Endodermal cell (in vitro differentiated cells): ENCODE data around the gene ARHGAP32. TPM values are rescaled to one million over a fixed set of nuclear protein-coding genes. Genes with fewer than 3 reads are reported as not detected.

Experiments
- DNase-seq: peaks from one replicate; pipeline ENCODE4 v3.0.0-alpha.2; 2017
- H3K27ac ChIP-seq: 2 replicates; pipeline ENCODE4 v1.5.1; 2013; ENCODE audit warnings: mild to moderate bottlenecking, low read depth, low read length, moderate library complexity
- H3K27me3 ChIP-seq: 2 replicates; pipeline ENCODE4 v1.6.1; 2013; ENCODE audit warnings: mild to moderate bottlenecking, low read length, moderate library complexity; ENCODE audit not compliant: insufficient read depth, control insufficient read depth, poor library complexity, severe bottlenecking
- H3K36me3 ChIP-seq: 2 replicates; pipeline ENCODE4 v1.7.0; 2013; ENCODE audit warnings: mild to moderate bottlenecking, low read length, moderate library complexity; ENCODE audit not compliant: control insufficient read depth, insufficient read depth
- H3K4me1 ChIP-seq: one replicate; pipeline ENCODE4 v1.7.0; 2013; ENCODE audit warnings: low read length; ENCODE audit not compliant: control insufficient read depth, insufficient read depth
- H3K4me3 ChIP-seq: 2 replicates; pipeline ENCODE4 v1.5.1; 2013; ENCODE audit warnings: mild to moderate bottlenecking, low read length, moderate library complexity
- H3K9ac ChIP-seq: 2 replicates; pipeline ENCODE4 v1.6.1; 2013; ENCODE audit warnings: mild to moderate bottlenecking, low read length, moderate library complexity; ENCODE audit not compliant: poor library complexity, severe bottlenecking; ENCODE audit errors: extremely low read depth
- H3K9me3 ChIP-seq: 2 replicates; pipeline ENCODE4 v1.6.1; 2013; ENCODE audit warnings: mild to moderate bottlenecking, low read length, moderate library complexity; ENCODE audit not compliant: control insufficient read depth
- H3K27ac Mint-ChIP-seq: 2 replicates; pipeline ENCODE4 v1.8.0; 2020; ENCODE audit warnings: mixed read lengths
- H3K27me3 Mint-ChIP-seq: 2 replicates; pipeline ENCODE4 v1.8.0; 2021; ENCODE audit warnings: mild to moderate bottlenecking, mixed read lengths; ENCODE audit not compliant: insufficient read depth
- H3K36me3 Mint-ChIP-seq: 2 replicates; pipeline ENCODE4 v1.8.0; 2020; ENCODE audit warnings: low read depth, mixed read lengths
- H3K4me1 Mint-ChIP-seq: 2 replicates; pipeline ENCODE4 v1.8.0; 2020; ENCODE audit warnings: mixed read lengths
- H3K4me3 Mint-ChIP-seq: 2 replicates; pipeline ENCODE4 v1.8.0; 2020; ENCODE audit warnings: mild to moderate bottlenecking, moderate library complexity, mixed read lengths
- H3K9me3 Mint-ChIP-seq: 2 replicates; pipeline ENCODE4 v1.8.0; 2020; ENCODE audit warnings: mild to moderate bottlenecking, mixed read lengths
- WGBS, 2 experiments: methylation state at CpG; one replicate each; pipeline versions ENCODE4 v1.1.5 to v1.1.7; 2013; ENCODE audit warnings: missing lambda C conversion rate in 2 of 2, mixed read lengths in 1 of 2; ENCODE audit not compliant: insufficient coverage in 1 of 2, insufficient read length in 1 of 2; 5-methylcytosine and 5-hydroxymethylcytosine counted together
- total RNA-seq, 2 donors: library from RNA; stranded (reverse); fragmentation: NEBNext Ultra II Directional in 1 of 2; extraction: Animal tissue kit (Norgen Biotek cat#: 25700) in 1 of 2; gene quantifications; 2 replicates in 1 of 2; 3 replicates in 1 of 2; pipeline ENCODE4 v1.2.1, GENCODE V29; 2021
- TF ChIP-seq, protein P1 (sequence below): fragments of 200-600 bp; sonication (generic); conservative IDR thresholded peaks from 2 replicates; pipeline ENCODE4 v1.5.0; 2021; ENCODE audit warnings: antibody characterized with exemption, mild to moderate bottlenecking

The ARHGAP32 gene
- total RNA-seq, 2 donors from 2014 or later = 36.4 to 65.8 TPM

- no peaks in the 10 kb centered on the region for H3K27me3 Mint-ChIP-seq
- Histone ChIP-seq H3K4me3 (no peak overlapping the region), H3K4me1 (no peaks in the 10 kb centered on the region), H3K27me3 (no peaks in the 10 kb centered on the region), H3K36me3 (peaks cover 5% of the 10 kb centered on the region), H3K9ac (no peak overlapping the region), H3K27ac (no peak overlapping the region), H3K9me3 (peaks cover 21% of the 10 kb centered on the region)
- 100% methylated on average over 1 of the region's 1 CpG; no CpG with 5 or more reads in 1 of the 2 experiments for WGBS, 2 experiments
- TF ChIP-seq, protein P1, sequence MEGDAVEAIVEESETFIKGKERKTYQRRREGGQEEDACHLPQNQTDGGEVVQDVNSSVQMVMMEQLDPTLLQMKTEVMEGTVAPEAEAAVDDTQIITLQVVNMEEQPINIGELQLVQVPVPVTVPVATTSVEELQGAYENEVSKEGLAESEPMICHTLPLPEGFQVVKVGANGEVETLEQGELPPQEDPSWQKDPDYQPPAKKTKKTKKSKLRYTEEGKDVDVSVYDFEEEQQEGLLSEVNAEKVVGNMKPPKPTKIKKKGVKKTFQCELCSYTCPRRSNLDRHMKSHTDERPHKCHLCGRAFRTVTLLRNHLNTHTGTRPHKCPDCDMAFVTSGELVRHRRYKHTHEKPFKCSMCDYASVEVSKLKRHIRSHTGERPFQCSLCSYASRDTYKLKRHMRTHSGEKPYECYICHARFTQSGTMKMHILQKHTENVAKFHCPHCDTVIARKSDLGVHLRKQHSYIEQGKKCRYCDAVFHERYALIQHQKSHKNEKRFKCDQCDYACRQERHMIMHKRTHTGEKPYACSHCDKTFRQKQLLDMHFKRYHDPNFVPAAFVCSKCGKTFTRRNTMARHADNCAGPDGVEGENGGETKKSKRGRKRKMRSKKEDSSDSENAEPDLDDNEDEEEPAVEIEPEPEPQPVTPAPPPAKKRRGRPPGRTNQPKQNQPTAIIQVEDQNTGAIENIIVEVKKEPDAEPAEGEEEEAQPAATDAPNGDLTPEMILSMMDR = no peak
- H3K36me3 Mint-ChIP-seq = peaks cover 26% of the 10 kb centered on the region
- DNase-seq = no peak
- no peak overlapping the region for H3K4me3 Mint-ChIP-seq
- H3K9me3 Mint-ChIP-seq = peaks cover 10% of the 10 kb centered on the region
- no peaks in the 10 kb centered on the region for H3K4me1 Mint-ChIP-seq
- no peak overlapping the region for H3K27ac Mint-ChIP-seq
Measured at GRCh38 chr11:129106788-129107187, 85.3 kb downstream of the ARHGAP32 start.

DNA sequence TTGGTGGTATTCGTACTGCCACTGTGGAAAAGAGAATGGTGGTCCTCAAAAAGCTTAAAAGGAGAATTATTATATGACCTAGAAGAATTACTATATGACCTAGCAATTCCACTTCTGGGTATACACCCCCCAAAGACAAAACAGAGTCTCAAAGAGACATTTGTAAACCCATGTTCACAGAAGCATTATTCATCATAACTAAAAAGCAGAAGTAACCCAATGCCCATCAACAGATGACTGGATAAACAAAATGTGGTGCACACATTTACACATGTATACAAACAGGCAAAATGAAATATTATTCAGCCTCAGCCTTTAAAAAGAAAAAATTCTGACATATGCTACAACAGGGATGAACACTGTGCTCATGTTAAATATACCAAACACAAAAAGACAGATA lies 89.4 kb downstream of the ARHGAP32 start:
- TF ChIP-seq, protein P1 = no peak
- no peak overlapping the region for H3K9ac ChIP-seq
- H3K27me3 ChIP-seq = no peaks in the 10 kb centered on the region
- H3K4me3 ChIP-seq = no peak overlapping the region
- Mint-ChIP-seq H3K27me3 (no peaks in the 10 kb centered on the region), H3K9me3 (peaks cover 13% of the 10 kb centered on the region), H3K27ac (no peak overlapping the region), H3K4me1 (no peaks in the 10 kb centered on the region), H3K4me3 (no peak overlapping the region), H3K36me3 (peaks cover 18% of the 10 kb centered on the region)
- no peak for DNase-seq
- peaks cover 8% of the 10 kb centered on the region for H3K36me3 ChIP-seq
- 91% methylated on average over 1 of the region's 1 CpG; no CpG with 5 or more reads in 1 of the 2 experiments for WGBS, 2 experiments
- peaks cover 38% of the 10 kb centered on the region for H3K9me3 ChIP-seq
- H3K27ac ChIP-seq = no peak overlapping the region
- H3K4me1 ChIP-seq = no peaks in the 10 kb centered on the region

DNA sequence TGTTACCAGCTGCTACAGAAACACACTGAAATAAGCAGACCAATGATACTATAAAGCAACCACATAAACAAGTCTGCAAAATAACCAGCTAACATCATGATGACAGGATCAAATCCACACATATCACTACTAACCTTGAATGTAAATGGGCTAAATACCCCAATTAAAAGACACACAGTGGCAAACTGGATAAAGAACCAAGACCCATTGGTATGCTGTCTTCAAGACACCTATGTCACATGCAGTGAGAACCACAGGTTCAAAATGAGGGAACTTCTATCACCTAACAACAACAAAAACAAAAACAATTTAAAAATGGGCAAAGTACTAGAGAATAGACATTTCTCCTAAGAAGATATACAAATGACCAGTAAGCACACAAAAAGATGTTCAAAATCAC lies 89.9 kb downstream of the ARHGAP32 start:
- TF ChIP-seq, protein P1 = no peak
- H3K36me3 Mint-ChIP-seq = peaks cover 22% of the 10 kb centered on the region
- Histone ChIP-seq H3K4me3 (no peak overlapping the region), H3K36me3 (peaks cover 8% of the 10 kb centered on the region), H3K9me3 (peaks cover 41% of the 10 kb centered on the region), H3K27me3 (no peaks in the 10 kb centered on the region), H3K27ac (no peak overlapping the region), H3K9ac (no peak overlapping the region), H3K4me1 (no peaks in the 10 kb centered on the region)
- H3K27me3 Mint-ChIP-seq = no peaks in the 10 kb centered on the region
- no peak overlapping the region for H3K27ac Mint-ChIP-seq
- H3K4me3 Mint-ChIP-seq = no peak overlapping the region
- no peaks in the 10 kb centered on the region for H3K4me1 Mint-ChIP-seq
- peaks cover 18% of the 10 kb centered on the region for H3K9me3 Mint-ChIP-seq
- no peak for DNase-seq
